PC-9 (cell line): Measurements from ENCODE around the gene FAT1. TPM values are rescaled to one million over a fixed set of nuclear protein-coding genes. Genes with fewer than 3 reads are reported as not detected.
"Not testable (repeated sequence)": the region's sequence is repeated elsewhere in the genome, so short reads cannot be mapped to it uniquely, and the experiment has no call there.

Experiments used
- BruUV-seq: library from RNA; stranded (reverse); fragments of 400-500 nt; replicated peaks from 2 replicates; lab custom pipeline; 2021; lab: Mats Ljungman, UMichigan
- CTCF ChIA-PET: fragments of 300-600 bp; sonication (Branson Sonifier 250); formaldehyde crosslinking; loops from one replicate; lab custom pipeline; 2022; ENCODE audit warnings: antibody characterized with exemption; lab: Charles Lee
- POLR2A ChIA-PET: fragments of 300-600 bp; sonication (Branson Sonifier 250); formaldehyde crosslinking; loops from one replicate; lab custom pipeline; 2022; ENCODE audit warnings: antibody characterized with exemption; ENCODE audit not compliant: unreplicated experiment; lab: Charles Lee
- DNase-seq, 2 experiments: peaks; one replicate each; pipeline versions ENCODE4 v3.0.0 to v3.0.0-alpha.2; 2015 to 2022; ENCODE audit warnings: mixed read lengths in 1 of 2
- H2AFZ ChIP-seq: fragments of 200-600 bp; sonication (generic); 2 replicates; pipeline ENCODE4 v1.8.1; 2017; ENCODE audit warnings: antibody characterized with exemption
- H3F3A ChIP-seq: fragments of 200-600 bp; sonication (generic); 2 replicates; pipeline ENCODE4 v1.8.1; 2017; ENCODE audit warnings: antibody characterized with exemption, mild to moderate bottlenecking, low read depth; ENCODE audit not compliant: insufficient read depth
- H3K27ac ChIP-seq: fragments of 200-600 bp; sonication (generic); 2 replicates; pipeline ENCODE4 v1.6.1; 2016; ENCODE audit warnings: mixed run types
- H3K27me3 ChIP-seq: fragments of 200-600 bp; sonication (generic); 2 replicates; pipeline ENCODE4 v1.6.1; 2016; ENCODE audit warnings: low read depth, mixed run types; ENCODE audit not compliant: insufficient read depth
- H3K36me3 ChIP-seq: fragments of 200-600 bp; sonication (generic); 2 replicates; pipeline ENCODE4 v1.6.1; 2016; ENCODE audit warnings: low read depth, mixed run types
- H3K4me1 ChIP-seq: fragments of 200-600 bp; sonication (generic); replicated peaks from 2 replicates; pipeline ENCODE4 v1.6.1; 2016; ENCODE audit warnings: mixed run types; ENCODE audit not compliant: insufficient read depth
- H3K4me2 ChIP-seq: fragments of 200-600 bp; sonication (generic); 2 replicates; pipeline ENCODE4 v1.6.1; 2017; ENCODE audit warnings: mixed run types
- H3K4me3 ChIP-seq: fragments of 200-600 bp; sonication (generic); 2 replicates; pipeline ENCODE4 v1.6.1; 2016; ENCODE audit warnings: mixed run types
- H3K79me2 ChIP-seq: fragments of 200-600 bp; sonication (generic); 2 replicates; pipeline ENCODE4 v1.6.1; 2017; ENCODE audit warnings: low read depth, mixed run types
- H3K9me2 ChIP-seq: fragments of 200-600 bp; sonication (generic); 2 replicates; pipeline ENCODE4 v1.8.1; 2017; ENCODE audit warnings: mild to moderate bottlenecking; ENCODE audit not compliant: insufficient read depth
- H3K9me3 ChIP-seq: fragments of 200-600 bp; sonication (generic); 2 replicates; pipeline ENCODE4 v1.8.1; 2016; ENCODE audit warnings: low read depth; ENCODE audit not compliant: insufficient read depth
- H4K20me1 ChIP-seq: fragments of 200-600 bp; sonication (generic); 2 replicates; pipeline ENCODE4 v1.8.1; 2017; ENCODE audit not compliant: insufficient read depth
- CTCF ChIP-seq: fragments of 200-600 bp; sonication (generic); conservative IDR thresholded peaks from 2 replicates; pipeline ENCODE4 v1.6.1; 2017; ENCODE audit warnings: mixed run types, antibody characterized with exemption, mild to moderate bottlenecking, moderate library complexity
- EZH2 ChIP-seq: fragments of 200-600 bp; sonication (generic); IDR thresholded peaks from 2 replicates; pipeline ENCODE4 v1.8.0; 2017; ENCODE audit warnings: antibody characterized with exemption, low read depth
- intact Hi-C: fragments of 100-400 bp; cut with micrococcal nuclease; formaldehyde crosslinking; loops from one replicate; pipeline ENCODE4 v1.10.0; 2022; ENCODE audit not compliant: unreplicated experiment
- total RNA-seq: library from RNA; stranded (reverse); gene quantifications from 2 replicates; pipeline ENCODE4 v1.2.3, GENCODE V29; 2021

Gene FAT1
- total RNA-seq, 1 experiment from 2014 or later: 73.2 TPM

GRCh38 chr4:186762361-186762760 is 38.7 kb upstream of the FAT1 start:
- H3K27ac ChIP-seq: no peak overlapping the region
- H3K27me3 ChIP-seq: no peaks in the 10 kb centered on the region
- intact Hi-C loops: no loop called here
- H3K4me1 ChIP-seq: peaks cover 30% of the 10 kb centered on the region
- H3K79me2 ChIP-seq: no peaks in the 10 kb centered on the region
- TF ChIP-seq CTCF (no peak), EZH2 (no peak)
- ChIA-PET CTCF (no interaction called here), POLR2A (no interaction called here)
- no peaks in the 10 kb centered on the region for H4K20me1 ChIP-seq
- no peaks in the 10 kb centered on the region for H3K36me3 ChIP-seq
- no peak overlapping the region for H3K4me2 ChIP-seq
- no peaks in the 10 kb centered on the region for H3K9me3 ChIP-seq
- no TSS peak for BruUV-seq
- no peak overlapping the region for H3K4me3 ChIP-seq
- peaks cover 28% of the 10 kb centered on the region for H3F3A ChIP-seq
- peak in 1 of 2 experiments; percentile 57 for DNase-seq
- no peak overlapping the region for H2AFZ ChIP-seq
- H3K9me2 ChIP-seq: no peaks in the 10 kb centered on the region

- CTCF ChIA-PET, intact Hi-C loops, H3K9me2 ChIP-seq: not testable (repeated sequence)
Measured at GRCh38 chr4:186761956-186762355, 38.3 kb upstream of the FAT1 start.

GRCh38 chr4:186761393-186761792 is 37.7 kb upstream of the FAT1 start:
- Histone ChIP-seq H3K4me1 (peaks cover 24% of the 10 kb centered on the region), H3K27ac (no peak overlapping the region), H3K9me3 (no peaks in the 10 kb centered on the region), H3K4me3 (no peak overlapping the region), H4K20me1 (no peaks in the 10 kb centered on the region), H3F3A (peaks cover 22% of the 10 kb centered on the region), H3K4me2 (no peak overlapping the region), H3K36me3 (no peaks in the 10 kb centered on the region), H3K27me3 (no peaks in the 10 kb centered on the region), H3K79me2 (no peaks in the 10 kb centered on the region), H2AFZ (no peak overlapping the region), H3K9me2 (no peaks in the 10 kb centered on the region)
- intact Hi-C loops: no loop called here
- DNase-seq: no peak
- no peak for TF ChIP-seq CTCF
- TF ChIP-seq EZH2: no peak
- ChIA-PET CTCF (no interaction called here), POLR2A (no interaction called here)
- BruUV-seq: no TSS peak

More at GRCh38 chr4:186761956-186762355, 38.3 kb upstream of the FAT1 start:
- H3K36me3 ChIP-seq, H3K4me3 ChIP-seq, POLR2A ChIA-PET, H3K79me2 ChIP-seq, H4K20me1 ChIP-seq, H2AFZ ChIP-seq, BruUV-seq, DNase-seq, H3K4me2 ChIP-seq, H3K27ac ChIP-seq, H3K9me3 ChIP-seq, H3K27me3 ChIP-seq: not testable (repeated sequence)
- H3K4me1 ChIP-seq: peaks cover 30% of the 10 kb centered on the region
- peaks cover 28% of the 10 kb centered on the region for H3F3A ChIP-seq

- BruUV-seq: no TSS peak
- Histone ChIP-seq H3K9me2 (no peaks in the 10 kb centered on the region), H3K36me3 (no peaks in the 10 kb centered on the region), H3F3A (peaks cover 16% of the 10 kb centered on the region; the same call in 1 of the 2 replicates), H3K4me1 (peaks cover 16% of the 10 kb centered on the region), H3K4me2 (no peak overlapping the region), H3K4me3 (no peak overlapping the region), H3K9me3 (no peaks in the 10 kb centered on the region), H3K79me2 (no peaks in the 10 kb centered on the region), H3K27me3 (no peaks in the 10 kb centered on the region), H3K27ac (no peak overlapping the region), H2AFZ (no peak overlapping the region), H4K20me1 (no peaks in the 10 kb centered on the region)
- DNase-seq: peak in 1 of 2 experiments; percentile 66
- CTCF ChIA-PET: no interaction called here
- POLR2A ChIA-PET: no interaction called here
- intact Hi-C loops: no loop called here
- TF ChIP-seq CTCF: no peak
- no peak for TF ChIP-seq EZH2
Measured at GRCh38 chr4:186760576-186760975, 36.9 kb upstream of the FAT1 start.
